Keratinocyte (primary cell): Measurements from ENCODE around the gene RERE.

Experiments
- EZH2 ChIP-seq: IDR thresholded peaks from one replicate; pipeline ENCODE4 v1.6.1; 2012; ENCODE audit warnings: inconsistent platforms, mild to moderate bottlenecking, low read length, moderate library complexity
- TF ChIP-seq, protein P1 (sequence below), 3 experiments: IDR thresholded peaks in 1 of 3; conservative IDR thresholded peaks in 1 of 3; optimal IDR thresholded peaks in 1 of 3; 2 replicates in 2 of 3; 3 replicates in 1 of 3; pipeline versions ENCODE3 to v1.5.1; 2011; ENCODE audit warnings: low read length in 3 of 3, mild to moderate bottlenecking in 3 of 3, moderate library complexity in 2 of 3, control low read depth in 1 of 3, inconsistent platforms in 1 of 3; ENCODE audit not compliant: insufficient read depth in 2 of 3; ENCODE audit errors: extremely low read depth in 1 of 3

DNA sequence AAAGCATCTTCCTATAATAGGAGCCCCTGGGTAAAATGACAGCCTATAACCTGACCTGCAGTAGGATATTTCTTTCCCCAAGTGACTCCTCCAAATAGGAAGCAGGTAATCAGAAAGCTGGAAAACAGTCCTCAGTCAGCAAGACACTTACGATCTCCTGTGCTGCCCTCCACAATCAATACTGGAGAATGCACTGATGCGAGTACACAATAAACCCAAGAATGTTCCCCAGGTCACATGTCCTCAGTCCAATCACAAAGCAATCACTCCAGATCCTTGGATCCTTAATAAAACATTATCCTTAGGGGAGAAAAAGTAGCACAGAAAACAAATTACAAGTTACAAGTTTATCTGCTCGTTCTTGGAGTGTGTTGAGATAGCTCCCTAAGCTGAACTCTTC lies 266.4 kb downstream of the RERE start:
- TF ChIP-seq, protein P1, sequence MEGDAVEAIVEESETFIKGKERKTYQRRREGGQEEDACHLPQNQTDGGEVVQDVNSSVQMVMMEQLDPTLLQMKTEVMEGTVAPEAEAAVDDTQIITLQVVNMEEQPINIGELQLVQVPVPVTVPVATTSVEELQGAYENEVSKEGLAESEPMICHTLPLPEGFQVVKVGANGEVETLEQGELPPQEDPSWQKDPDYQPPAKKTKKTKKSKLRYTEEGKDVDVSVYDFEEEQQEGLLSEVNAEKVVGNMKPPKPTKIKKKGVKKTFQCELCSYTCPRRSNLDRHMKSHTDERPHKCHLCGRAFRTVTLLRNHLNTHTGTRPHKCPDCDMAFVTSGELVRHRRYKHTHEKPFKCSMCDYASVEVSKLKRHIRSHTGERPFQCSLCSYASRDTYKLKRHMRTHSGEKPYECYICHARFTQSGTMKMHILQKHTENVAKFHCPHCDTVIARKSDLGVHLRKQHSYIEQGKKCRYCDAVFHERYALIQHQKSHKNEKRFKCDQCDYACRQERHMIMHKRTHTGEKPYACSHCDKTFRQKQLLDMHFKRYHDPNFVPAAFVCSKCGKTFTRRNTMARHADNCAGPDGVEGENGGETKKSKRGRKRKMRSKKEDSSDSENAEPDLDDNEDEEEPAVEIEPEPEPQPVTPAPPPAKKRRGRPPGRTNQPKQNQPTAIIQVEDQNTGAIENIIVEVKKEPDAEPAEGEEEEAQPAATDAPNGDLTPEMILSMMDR (optimal IDR thresholded peaks at IDR 0.05 in 1 of 3, IDR thresholded peaks at IDR 0.05 in 1 of 3, conservative IDR thresholded peaks at IDR 0.05 in 1 of 3; ENCODE audit: extremely low read depth in 1 of 3, insufficient read depth in 2 of 3, low read length in 3 of 3) = no peak
- TF ChIP-seq EZH2 = no peak
